ENCODE results near the gene ZNF280C.
"Not testable (repeated sequence)": the region's sequence is repeated elsewhere in the genome, so short reads cannot be mapped to it uniquely, and the experiment has no call there.

The ZNF280C gene

DNA sequence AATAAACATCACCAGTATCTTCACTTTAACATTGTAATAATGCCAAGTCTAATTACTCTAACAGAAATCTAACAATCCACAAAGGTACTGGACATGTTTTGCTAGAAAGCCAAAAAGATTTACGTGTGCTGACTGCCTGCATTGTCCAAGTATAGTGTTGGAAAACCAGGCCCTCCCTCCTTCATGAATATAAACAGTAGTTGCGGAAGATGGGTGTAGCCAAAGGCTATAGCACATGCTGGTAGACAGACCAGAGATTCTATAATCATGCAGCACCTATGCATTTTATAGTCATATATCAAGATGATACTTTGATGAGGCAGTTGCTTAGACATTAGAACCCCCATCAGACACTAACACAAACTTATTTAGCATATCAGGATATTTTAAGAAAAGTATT lies 22.6 kb downstream of the ZNF280C start:
- no peak overlapping the region for H3K27ac ChIP-seq
- ChIA-PET CTCF (no interaction called here), POLR2A (ENCODE audit: low non-redundant PET) (no interaction called here)
- DNase-seq (ENCODE audit: low spot score): no peak
- TF ChIP-seq, protein P1, sequence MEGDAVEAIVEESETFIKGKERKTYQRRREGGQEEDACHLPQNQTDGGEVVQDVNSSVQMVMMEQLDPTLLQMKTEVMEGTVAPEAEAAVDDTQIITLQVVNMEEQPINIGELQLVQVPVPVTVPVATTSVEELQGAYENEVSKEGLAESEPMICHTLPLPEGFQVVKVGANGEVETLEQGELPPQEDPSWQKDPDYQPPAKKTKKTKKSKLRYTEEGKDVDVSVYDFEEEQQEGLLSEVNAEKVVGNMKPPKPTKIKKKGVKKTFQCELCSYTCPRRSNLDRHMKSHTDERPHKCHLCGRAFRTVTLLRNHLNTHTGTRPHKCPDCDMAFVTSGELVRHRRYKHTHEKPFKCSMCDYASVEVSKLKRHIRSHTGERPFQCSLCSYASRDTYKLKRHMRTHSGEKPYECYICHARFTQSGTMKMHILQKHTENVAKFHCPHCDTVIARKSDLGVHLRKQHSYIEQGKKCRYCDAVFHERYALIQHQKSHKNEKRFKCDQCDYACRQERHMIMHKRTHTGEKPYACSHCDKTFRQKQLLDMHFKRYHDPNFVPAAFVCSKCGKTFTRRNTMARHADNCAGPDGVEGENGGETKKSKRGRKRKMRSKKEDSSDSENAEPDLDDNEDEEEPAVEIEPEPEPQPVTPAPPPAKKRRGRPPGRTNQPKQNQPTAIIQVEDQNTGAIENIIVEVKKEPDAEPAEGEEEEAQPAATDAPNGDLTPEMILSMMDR (conservative IDR thresholded peaks at IDR 0.05; ENCODE audit: low read depth): no peak

DNA sequence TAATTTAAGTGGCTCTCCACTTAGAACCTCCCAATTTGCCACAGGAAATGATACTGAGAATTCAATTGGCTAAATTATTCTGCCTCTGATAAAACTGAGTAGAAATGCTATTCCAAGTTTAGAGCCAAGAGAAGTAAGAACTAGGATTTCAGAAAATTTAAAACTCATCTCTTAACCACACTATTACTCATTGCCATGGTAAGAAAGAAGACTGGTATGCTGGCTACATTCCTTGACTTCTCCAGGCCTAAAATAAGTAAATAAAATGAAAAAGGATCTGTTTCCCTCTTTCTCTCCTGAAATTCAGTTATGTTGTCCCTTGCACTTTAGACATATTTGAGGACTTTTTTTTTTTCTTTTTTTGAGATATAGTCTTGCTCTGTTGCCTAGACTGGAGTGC lies 23.3 kb downstream of the ZNF280C start:
- no peak for DNase-seq (ENCODE audit: low spot score)
- TF ChIP-seq, protein P1 (conservative IDR thresholded peaks at IDR 0.05; ENCODE audit: low read depth): no peak
- CTCF ChIA-PET: no interaction called here
- POLR2A ChIA-PET (ENCODE audit: low non-redundant PET): no interaction called here
- H3K27ac ChIP-seq: no peak overlapping the region

DNA sequence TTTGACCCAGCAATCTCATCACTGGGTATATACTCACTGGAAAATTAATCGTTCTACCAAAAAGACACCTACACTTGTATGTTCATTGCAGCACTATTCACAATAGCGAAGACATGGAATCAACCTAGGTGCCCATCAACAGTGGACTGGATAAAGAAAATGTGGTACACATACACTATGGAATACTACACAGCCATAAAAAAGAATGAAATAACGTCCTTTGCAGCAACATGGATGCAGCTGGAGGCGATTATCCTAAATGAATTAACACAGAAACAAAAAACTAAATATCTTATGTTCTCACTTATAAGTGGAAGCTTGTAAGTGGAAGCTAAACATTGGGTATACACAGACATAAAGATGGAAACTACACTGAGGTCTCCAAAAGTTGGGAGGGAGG lies 37.5 kb downstream of the ZNF280C start:
- POLR2A ChIA-PET (ENCODE audit: low non-redundant PET); DNase-seq (ENCODE audit: low spot score); CTCF ChIA-PET; H3K27ac ChIP-seq: not testable (repeated sequence)

DNA sequence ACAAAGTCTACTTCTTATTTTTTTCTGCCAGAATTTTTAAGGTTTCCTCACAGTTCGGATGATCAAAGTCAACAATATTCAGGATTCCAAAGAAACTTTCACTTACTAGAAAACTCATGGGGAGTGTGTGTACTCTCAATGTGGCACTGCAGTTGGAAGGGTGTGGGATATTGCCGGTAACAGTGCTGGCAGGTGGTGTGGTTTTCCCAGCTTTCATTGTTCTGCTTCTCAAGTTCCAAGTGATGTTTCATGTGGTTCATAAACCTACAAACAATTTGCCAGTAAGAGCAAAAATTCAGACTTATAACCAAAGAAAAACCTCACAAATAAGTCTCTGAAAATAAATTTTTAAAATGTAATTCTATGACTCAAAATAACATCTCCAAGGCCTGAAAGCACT lies 39.8 kb downstream of the ZNF280C start:
- DNase-seq (ENCODE audit: low spot score): no peak
- ChIA-PET POLR2A (ENCODE audit: low non-redundant PET) (no interaction called here), CTCF (no interaction called here)
- H3K27ac ChIP-seq: no peak overlapping the region
- TF ChIP-seq, protein P1 (conservative IDR thresholded peaks at IDR 0.05; ENCODE audit: low read depth): no peak

DNA sequence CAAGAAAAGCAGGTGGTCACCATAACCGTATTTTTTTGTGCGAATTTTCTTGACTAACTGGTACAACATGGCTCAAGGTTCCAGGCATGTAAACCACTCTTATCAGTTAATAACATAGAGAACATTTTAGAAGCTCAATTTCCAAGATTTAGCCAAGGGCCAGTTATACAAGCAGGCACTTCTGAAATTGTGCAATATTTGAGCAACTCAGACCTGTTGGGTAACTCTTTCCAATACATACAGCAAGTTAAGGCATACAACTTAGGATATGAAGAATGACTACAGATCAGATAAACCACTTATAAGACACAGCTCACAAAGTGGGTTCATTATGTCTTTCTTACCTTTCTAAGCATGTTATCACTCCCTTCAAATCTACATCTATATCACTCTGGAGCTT lies 43.9 kb downstream of the ZNF280C start:
- ChIA-PET CTCF (no interaction called here), POLR2A (ENCODE audit: low non-redundant PET) (no interaction called here)
- TF ChIP-seq, protein P1 (conservative IDR thresholded peaks at IDR 0.05; ENCODE audit: low read depth): no peak
- DNase-seq (ENCODE audit: low spot score): no peak
- H3K27ac ChIP-seq: no peak overlapping the region

DNA sequence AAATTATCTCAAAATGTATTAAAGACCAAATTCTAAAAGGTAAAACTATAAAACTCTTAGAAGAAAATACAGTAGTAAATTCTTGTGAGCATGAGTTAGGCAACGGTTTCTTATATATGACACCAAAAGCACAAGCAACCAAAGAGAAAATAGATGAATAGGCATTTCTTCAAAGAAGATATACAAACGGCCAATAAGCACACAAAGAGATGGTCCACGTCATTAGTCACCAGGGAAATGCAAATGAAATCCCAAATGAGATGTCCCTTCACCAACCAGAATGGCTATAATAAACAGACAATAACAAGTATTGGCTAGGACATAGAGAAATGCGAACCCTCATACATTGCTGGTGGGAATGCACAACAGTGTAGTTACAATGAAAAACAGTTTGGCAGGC lies 52.4 kb downstream of the ZNF280C start:
- no peak overlapping the region for H3K27ac ChIP-seq
- DNase-seq (ENCODE audit: low spot score): no peak
- ChIA-PET POLR2A (ENCODE audit: low non-redundant PET) (no interaction called here), CTCF (no interaction called here)
- TF ChIP-seq, protein P1 (conservative IDR thresholded peaks at IDR 0.05; ENCODE audit: low read depth): no peak

DNA sequence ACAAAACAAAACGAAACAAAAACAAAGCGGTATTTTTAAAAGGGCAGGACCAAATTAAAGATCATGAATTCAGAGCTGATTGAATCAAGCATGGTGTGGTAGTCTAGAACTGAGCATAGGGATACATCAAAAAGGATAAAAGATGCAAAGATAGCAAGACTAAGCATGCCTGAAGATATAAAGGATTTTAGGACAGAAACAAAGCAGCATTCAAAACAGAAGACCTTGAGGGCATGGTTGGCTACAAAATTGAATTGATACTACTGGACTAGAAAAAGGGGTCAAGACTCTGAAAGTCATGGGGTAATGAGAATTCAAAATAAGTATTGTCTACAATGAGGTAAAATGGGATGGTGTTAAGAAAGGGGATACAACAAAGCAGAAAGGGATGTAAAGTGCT lies 55.3 kb downstream of the ZNF280C start:
- ChIA-PET CTCF (no interaction called here), POLR2A (ENCODE audit: low non-redundant PET) (no interaction called here)
- H3K27ac ChIP-seq: no peak overlapping the region
- TF ChIP-seq, protein P1 (conservative IDR thresholded peaks at IDR 0.05; ENCODE audit: low read depth): no peak
- DNase-seq (ENCODE audit: low spot score): no peak
